Endodermal cell (in vitro differentiated cells): ENCODE measurements around the gene DYNC1LI2. TPM values are rescaled to one million over a fixed set of nuclear protein-coding genes. Genes with fewer than 3 reads are reported as not detected.

Experiments used
- DNase-seq: peaks from one replicate; pipeline ENCODE4 v3.0.0-alpha.2; 2017
- H3K27ac ChIP-seq: 2 replicates; pipeline ENCODE4 v1.5.1; 2013; ENCODE audit warnings: mild to moderate bottlenecking, low read depth, low read length, moderate library complexity
- H3K27me3 ChIP-seq: 2 replicates; pipeline ENCODE4 v1.6.1; 2013; ENCODE audit warnings: mild to moderate bottlenecking, low read length, moderate library complexity; ENCODE audit not compliant: insufficient read depth, control insufficient read depth, poor library complexity, severe bottlenecking
- H3K36me3 ChIP-seq: 2 replicates; pipeline ENCODE4 v1.7.0; 2013; ENCODE audit warnings: mild to moderate bottlenecking, low read length, moderate library complexity; ENCODE audit not compliant: control insufficient read depth, insufficient read depth
- H3K4me1 ChIP-seq: one replicate; pipeline ENCODE4 v1.7.0; 2013; ENCODE audit warnings: low read length; ENCODE audit not compliant: control insufficient read depth, insufficient read depth
- H3K4me3 ChIP-seq: 2 replicates; pipeline ENCODE4 v1.5.1; 2013; ENCODE audit warnings: mild to moderate bottlenecking, low read length, moderate library complexity
- H3K9ac ChIP-seq: 2 replicates; pipeline ENCODE4 v1.6.1; 2013; ENCODE audit warnings: mild to moderate bottlenecking, low read length, moderate library complexity; ENCODE audit not compliant: poor library complexity, severe bottlenecking; ENCODE audit errors: extremely low read depth
- H3K9me3 ChIP-seq: 2 replicates; pipeline ENCODE4 v1.6.1; 2013; ENCODE audit warnings: mild to moderate bottlenecking, low read length, moderate library complexity; ENCODE audit not compliant: control insufficient read depth
- H3K27ac Mint-ChIP-seq: 2 replicates; pipeline ENCODE4 v1.8.0; 2020; ENCODE audit warnings: mixed read lengths
- H3K27me3 Mint-ChIP-seq: 2 replicates; pipeline ENCODE4 v1.8.0; 2021; ENCODE audit warnings: mild to moderate bottlenecking, mixed read lengths; ENCODE audit not compliant: insufficient read depth
- H3K36me3 Mint-ChIP-seq: 2 replicates; pipeline ENCODE4 v1.8.0; 2020; ENCODE audit warnings: low read depth, mixed read lengths
- H3K4me1 Mint-ChIP-seq: 2 replicates; pipeline ENCODE4 v1.8.0; 2020; ENCODE audit warnings: mixed read lengths
- H3K4me3 Mint-ChIP-seq: 2 replicates; pipeline ENCODE4 v1.8.0; 2020; ENCODE audit warnings: mild to moderate bottlenecking, moderate library complexity, mixed read lengths
- H3K9me3 Mint-ChIP-seq: 2 replicates; pipeline ENCODE4 v1.8.0; 2020; ENCODE audit warnings: mild to moderate bottlenecking, mixed read lengths
- WGBS, 2 experiments: methylation state at CpG; one replicate each; pipeline versions ENCODE4 v1.1.5 to v1.1.7; 2013; ENCODE audit warnings: missing lambda C conversion rate in 2 of 2, mixed read lengths in 1 of 2; ENCODE audit not compliant: insufficient coverage in 1 of 2, insufficient read length in 1 of 2; 5-methylcytosine and 5-hydroxymethylcytosine counted together
- total RNA-seq, 2 donors: library from RNA; stranded (reverse); fragmentation: NEBNext Ultra II Directional in 1 of 2; extraction: Animal tissue kit (Norgen Biotek cat#: 25700) in 1 of 2; gene quantifications; 2 replicates in 1 of 2; 3 replicates in 1 of 2; pipeline ENCODE4 v1.2.1, GENCODE V29; 2021
- TF ChIP-seq, protein P1 (sequence below): fragments of 200-600 bp; sonication (generic); conservative IDR thresholded peaks from 2 replicates; pipeline ENCODE4 v1.5.0; 2021; ENCODE audit warnings: antibody characterized with exemption, mild to moderate bottlenecking

The DYNC1LI2 gene
- total RNA-seq, 2 donors from 2014 or later, result 89.5 to 95.9 TPM

DNA sequence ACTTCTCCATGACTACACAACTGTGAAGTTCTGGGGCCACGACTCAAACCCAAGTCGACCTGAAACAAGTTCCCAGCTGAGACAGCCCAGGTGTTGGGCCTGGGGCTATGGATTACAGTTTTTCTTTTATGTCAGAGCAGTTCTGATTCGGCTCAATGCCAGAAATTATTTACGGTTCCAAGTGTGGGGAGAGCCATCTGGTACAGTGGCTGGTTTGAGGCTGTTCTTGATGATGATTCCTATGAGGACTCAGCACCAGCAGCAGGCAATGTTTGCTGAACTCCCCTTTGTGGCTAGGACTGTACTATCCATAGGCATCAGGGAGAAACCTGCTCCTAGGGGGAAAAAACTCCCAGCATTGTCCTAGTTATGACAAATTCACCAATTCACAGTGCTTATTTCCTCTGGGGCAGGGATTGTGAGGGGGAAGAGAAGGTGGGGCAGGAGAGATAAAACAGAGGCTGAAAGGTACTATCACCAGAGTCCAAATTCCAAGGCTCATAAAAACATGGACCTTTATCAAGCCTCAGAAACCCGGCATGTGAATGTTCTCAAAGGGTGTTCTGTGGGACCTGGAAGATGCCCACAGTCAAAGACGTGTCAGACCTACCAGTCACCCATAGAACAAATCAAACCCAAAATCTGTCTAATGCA lies 36.6 kb downstream of the DYNC1LI2 start:
- no peak overlapping the region for H3K4me3 ChIP-seq
- H3K27me3 ChIP-seq, result no peaks in the 10 kb centered on the region
- DNase-seq, result no peak
- H3K4me1 Mint-ChIP-seq, result no peaks in the 10 kb centered on the region
- H3K36me3 Mint-ChIP-seq, result peaks cover 20% of the 10 kb centered on the region
- TF ChIP-seq, protein P1, sequence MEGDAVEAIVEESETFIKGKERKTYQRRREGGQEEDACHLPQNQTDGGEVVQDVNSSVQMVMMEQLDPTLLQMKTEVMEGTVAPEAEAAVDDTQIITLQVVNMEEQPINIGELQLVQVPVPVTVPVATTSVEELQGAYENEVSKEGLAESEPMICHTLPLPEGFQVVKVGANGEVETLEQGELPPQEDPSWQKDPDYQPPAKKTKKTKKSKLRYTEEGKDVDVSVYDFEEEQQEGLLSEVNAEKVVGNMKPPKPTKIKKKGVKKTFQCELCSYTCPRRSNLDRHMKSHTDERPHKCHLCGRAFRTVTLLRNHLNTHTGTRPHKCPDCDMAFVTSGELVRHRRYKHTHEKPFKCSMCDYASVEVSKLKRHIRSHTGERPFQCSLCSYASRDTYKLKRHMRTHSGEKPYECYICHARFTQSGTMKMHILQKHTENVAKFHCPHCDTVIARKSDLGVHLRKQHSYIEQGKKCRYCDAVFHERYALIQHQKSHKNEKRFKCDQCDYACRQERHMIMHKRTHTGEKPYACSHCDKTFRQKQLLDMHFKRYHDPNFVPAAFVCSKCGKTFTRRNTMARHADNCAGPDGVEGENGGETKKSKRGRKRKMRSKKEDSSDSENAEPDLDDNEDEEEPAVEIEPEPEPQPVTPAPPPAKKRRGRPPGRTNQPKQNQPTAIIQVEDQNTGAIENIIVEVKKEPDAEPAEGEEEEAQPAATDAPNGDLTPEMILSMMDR, result no peak
- peaks cover 5% of the 10 kb centered on the region for H3K9me3 ChIP-seq
- H3K9me3 Mint-ChIP-seq, result peaks cover 24% of the 10 kb centered on the region
- no peaks in the 10 kb centered on the region for H3K4me1 ChIP-seq
- H3K27ac ChIP-seq, result no peak overlapping the region
- H3K9ac ChIP-seq, result no peak overlapping the region
- no peak overlapping the region for H3K4me3 Mint-ChIP-seq
- 70 to 79% methylated on average over 5 to 6 of the region's 6 CpGs for WGBS, 2 experiments
- H3K27ac Mint-ChIP-seq, result no peak overlapping the region
- H3K27me3 Mint-ChIP-seq, result no peaks in the 10 kb centered on the region
- peaks cover 15% of the 10 kb centered on the region for H3K36me3 ChIP-seq

DNA sequence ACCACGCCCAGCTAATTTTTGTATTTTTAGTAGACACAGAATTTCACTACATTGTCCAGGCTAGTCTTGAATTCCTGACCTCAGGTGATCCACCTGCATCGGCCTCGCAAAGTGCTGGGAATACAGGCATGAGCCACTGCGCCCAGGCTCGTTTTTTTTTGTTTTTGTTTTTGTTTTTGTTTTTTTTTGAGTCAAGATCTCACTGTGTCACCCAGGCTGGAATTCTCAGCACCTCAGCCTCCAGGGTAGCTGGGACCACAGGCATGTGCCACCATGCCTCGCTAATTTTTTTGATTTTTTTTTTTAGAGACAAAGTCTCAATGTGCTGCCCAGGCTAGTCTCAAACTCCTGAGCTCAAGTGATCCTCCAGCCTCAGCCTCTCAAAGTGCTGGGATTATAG lies 37.3 kb downstream of the DYNC1LI2 start:
- Mint-ChIP-seq H3K27me3 (no peaks in the 10 kb centered on the region), H3K4me1 (no peaks in the 10 kb centered on the region), H3K4me3 (no peak overlapping the region), H3K9me3 (peaks cover 24% of the 10 kb centered on the region), H3K36me3 (peaks cover 14% of the 10 kb centered on the region), H3K27ac (no peak overlapping the region)
- DNase-seq, result no peak
- Histone ChIP-seq H3K27ac (no peak overlapping the region), H3K27me3 (no peaks in the 10 kb centered on the region), H3K4me1 (no peaks in the 10 kb centered on the region), H3K36me3 (peaks cover 9% of the 10 kb centered on the region), H3K9ac (no peak overlapping the region), H3K9me3 (peaks cover 5% of the 10 kb centered on the region), H3K4me3 (no peak overlapping the region)
- WGBS, 2 experiments, result 89 to 91% methylated on average over 5 to 6 of the region's 6 CpGs
- TF ChIP-seq, protein P1, result no peak

DNA sequence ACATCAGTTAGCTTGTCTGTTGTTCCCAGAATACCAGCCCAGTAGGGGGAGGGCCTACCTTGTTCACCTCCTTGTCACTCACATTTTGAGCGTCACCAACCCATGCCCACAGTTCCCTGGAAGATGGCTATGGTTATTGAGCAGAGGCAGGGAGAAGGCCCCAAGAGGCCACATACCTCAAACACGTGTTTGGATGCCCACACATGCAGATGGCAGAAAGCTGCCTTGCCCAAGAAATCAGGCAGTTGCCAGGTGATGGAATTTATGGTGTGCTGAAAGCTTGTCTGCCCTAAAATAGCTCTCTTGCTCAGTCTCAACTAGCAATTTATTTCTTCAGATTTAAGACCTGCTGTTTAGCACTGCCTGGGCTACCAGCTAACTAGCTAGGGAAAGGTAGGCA lies 38.3 kb downstream of the DYNC1LI2 start:
- TF ChIP-seq, protein P1, result no peak
- Histone ChIP-seq H3K27ac (no peak overlapping the region), H3K9ac (no peak overlapping the region), H3K4me3 (no peak overlapping the region), H3K4me1 (no peaks in the 10 kb centered on the region), H3K27me3 (no peaks in the 10 kb centered on the region), H3K9me3 (peaks cover 5% of the 10 kb centered on the region), H3K36me3 (peaks cover 4% of the 10 kb centered on the region)
- DNase-seq, result no peak
- peaks cover 24% of the 10 kb centered on the region for H3K9me3 Mint-ChIP-seq
- no peak overlapping the region for H3K27ac Mint-ChIP-seq
- no peaks in the 10 kb centered on the region for H3K27me3 Mint-ChIP-seq
- H3K4me3 Mint-ChIP-seq, result no peak overlapping the region
- no peaks in the 10 kb centered on the region for H3K4me1 Mint-ChIP-seq
- H3K36me3 Mint-ChIP-seq, result peaks cover 12% of the 10 kb centered on the region
- 83% methylated on average over 2 of the region's 2 CpGs; no CpG with 5 or more reads in 1 of the 2 experiments for WGBS, 2 experiments
